GM12891 (cell line): Measurements from ENCODE around the gene OR5T3.

Source experiments
- POLR2A ChIP-seq: IDR thresholded peaks from 2 replicates; pipeline ENCODE4 v1.6.1; 2011; ENCODE audit warnings: low read depth, low read length, control low read depth
- TAF1 ChIP-seq: IDR thresholded peaks from 2 replicates; pipeline ENCODE4 v1.6.1; 2011; ENCODE audit warnings: low read depth, low read length, control low read depth

GRCh38 chr11:56271092-56271491, 19.0 kb downstream of the OR5T3 start:
- TF ChIP-seq POLR2A (no peak), TAF1 (no peak)
